Measurements from ENCODE around the gene RNASE8. TPM values are rescaled to one million over a fixed set of nuclear protein-coding genes. Genes with fewer than 3 reads are reported as not detected.
A peak's percentile ranks its signal among the peaks of the same experiment; 100 is the strongest.

RNASE8 gene
- total RNA-seq, 1 donor from 2014 or later, result not detected

GRCh38 chr14:21104448-21105060 lies 46.9 kb downstream of the RNASE8 start:
- peak; percentile 70 for DNase-seq (ENCODE audit: low spot score)
- Mint-ChIP-seq H3K9me3 (ENCODE audit: unreplicated experiment) (no peaks in the 10 kb centered on the region), H3K36me3 (ENCODE audit: low read depth, unreplicated experiment) (no peaks in the 10 kb centered on the region), H3K4me1 (ENCODE audit: unreplicated experiment) (peaks cover 35% of the 10 kb centered on the region), H3K4me3 (ENCODE audit: unreplicated experiment) (peak overlapping the region; percentile 91), H3K27me3 (ENCODE audit: unreplicated experiment) (peaks cover 5% of the 10 kb centered on the region), H3K27ac (ENCODE audit: unreplicated experiment) (peak overlapping the region; percentile 70)
- peak; percentile 39 for TF ChIP-seq CTCF (IDR thresholded peaks at IDR 0.05; ENCODE audit: unreplicated experiment)

GRCh38 chr14:21105095-21105494 lies 47.5 kb downstream of the RNASE8 start:
- Mint-ChIP-seq H3K27me3 (ENCODE audit: unreplicated experiment) (peaks cover 5% of the 10 kb centered on the region), H3K9me3 (ENCODE audit: unreplicated experiment) (no peaks in the 10 kb centered on the region), H3K27ac (ENCODE audit: unreplicated experiment) (no peak overlapping the region), H3K36me3 (ENCODE audit: low read depth, unreplicated experiment) (no peaks in the 10 kb centered on the region), H3K4me3 (ENCODE audit: unreplicated experiment) (peak overlapping the region; percentile 91), H3K4me1 (ENCODE audit: unreplicated experiment) (peaks cover 32% of the 10 kb centered on the region)
- no peak for DNase-seq (ENCODE audit: low spot score)
- no peak for TF ChIP-seq CTCF (IDR thresholded peaks at IDR 0.05; ENCODE audit: unreplicated experiment)

GRCh38 chr14:21106176-21106497 lies 48.5 kb downstream of the RNASE8 start:
- no peak overlapping the region for H3K27ac Mint-ChIP-seq (ENCODE audit: unreplicated experiment)

GRCh38 chr14:21106498-21107282 lies 49.1 kb downstream of the RNASE8 start:
- peak; percentile 83 for DNase-seq (ENCODE audit: low spot score)
- H3K36me3 Mint-ChIP-seq (ENCODE audit: low read depth, unreplicated experiment), result no peaks in the 10 kb centered on the region
- H3K27ac Mint-ChIP-seq (ENCODE audit: unreplicated experiment), result no peak overlapping the region
- no peaks in the 10 kb centered on the region for H3K9me3 Mint-ChIP-seq (ENCODE audit: unreplicated experiment)
- peaks cover 3% of the 10 kb centered on the region for H3K27me3 Mint-ChIP-seq (ENCODE audit: unreplicated experiment)
- TF ChIP-seq CTCF (IDR thresholded peaks at IDR 0.05; ENCODE audit: unreplicated experiment), result peak; percentile 45
- H3K4me3 Mint-ChIP-seq (ENCODE audit: unreplicated experiment), result no peak overlapping the region
- H3K4me1 Mint-ChIP-seq (ENCODE audit: unreplicated experiment), result peaks cover 27% of the 10 kb centered on the region

More at GRCh38 chr14:21106176-21106497, 48.5 kb downstream of the RNASE8 start:
- H3K4me1 Mint-ChIP-seq (ENCODE audit: unreplicated experiment), result peaks cover 27% of the 10 kb centered on the region
- no peaks in the 10 kb centered on the region for H3K36me3 Mint-ChIP-seq (ENCODE audit: low read depth, unreplicated experiment)
- DNase-seq (ENCODE audit: low spot score), result no peak
- no peak overlapping the region for H3K4me3 Mint-ChIP-seq (ENCODE audit: unreplicated experiment)
- TF ChIP-seq CTCF (IDR thresholded peaks at IDR 0.05; ENCODE audit: unreplicated experiment), result no peak
- no peaks in the 10 kb centered on the region for H3K9me3 Mint-ChIP-seq (ENCODE audit: unreplicated experiment)
- peaks cover 3% of the 10 kb centered on the region for H3K27me3 Mint-ChIP-seq (ENCODE audit: unreplicated experiment)

- Mint-ChIP-seq H3K27ac (ENCODE audit: unreplicated experiment) (no peak overlapping the region), H3K4me3 (ENCODE audit: unreplicated experiment) (no peak overlapping the region), H3K4me1 (ENCODE audit: unreplicated experiment) (peaks cover 26% of the 10 kb centered on the region), H3K36me3 (ENCODE audit: low read depth, unreplicated experiment) (no peaks in the 10 kb centered on the region), H3K9me3 (ENCODE audit: unreplicated experiment) (no peaks in the 10 kb centered on the region), H3K27me3 (ENCODE audit: unreplicated experiment) (peaks cover 3% of the 10 kb centered on the region)
- DNase-seq (ENCODE audit: low spot score), result no peak
- TF ChIP-seq CTCF (IDR thresholded peaks at IDR 0.05; ENCODE audit: unreplicated experiment), result no peak
Measured at GRCh38 chr14:21107283-21107800, 49.7 kb downstream of the RNASE8 start.

All from endothelial cell (in vitro differentiated cells).